Ovary (tissue), 3 donors: Measurements from ENCODE around the gene ADCK1.

Source experiments
- POLR2A ChIP-seq: fragments of 450-650 bp; IDR thresholded peaks from one replicate; pipeline ENCODE4 v1.6.1; 2017; ENCODE audit warnings: antibody characterized with exemption, mild to moderate bottlenecking, moderate library complexity
- TF ChIP-seq, protein P1 (sequence below), 3 donors: fragments of 450-650 bp in 2 of 3; fragments of 200-600 bp in 1 of 3; IDR thresholded peaks; one replicate each; pipeline versions ENCODE4 v1.5.1 to v1.8.0; 2016 to 2022; ENCODE audit warnings: antibody characterized with exemption in 3 of 3, mild to moderate bottlenecking in 1 of 3
- donor health status: DM: no; HTN: no; CAD: no.

- TF ChIP-seq, protein P1, sequence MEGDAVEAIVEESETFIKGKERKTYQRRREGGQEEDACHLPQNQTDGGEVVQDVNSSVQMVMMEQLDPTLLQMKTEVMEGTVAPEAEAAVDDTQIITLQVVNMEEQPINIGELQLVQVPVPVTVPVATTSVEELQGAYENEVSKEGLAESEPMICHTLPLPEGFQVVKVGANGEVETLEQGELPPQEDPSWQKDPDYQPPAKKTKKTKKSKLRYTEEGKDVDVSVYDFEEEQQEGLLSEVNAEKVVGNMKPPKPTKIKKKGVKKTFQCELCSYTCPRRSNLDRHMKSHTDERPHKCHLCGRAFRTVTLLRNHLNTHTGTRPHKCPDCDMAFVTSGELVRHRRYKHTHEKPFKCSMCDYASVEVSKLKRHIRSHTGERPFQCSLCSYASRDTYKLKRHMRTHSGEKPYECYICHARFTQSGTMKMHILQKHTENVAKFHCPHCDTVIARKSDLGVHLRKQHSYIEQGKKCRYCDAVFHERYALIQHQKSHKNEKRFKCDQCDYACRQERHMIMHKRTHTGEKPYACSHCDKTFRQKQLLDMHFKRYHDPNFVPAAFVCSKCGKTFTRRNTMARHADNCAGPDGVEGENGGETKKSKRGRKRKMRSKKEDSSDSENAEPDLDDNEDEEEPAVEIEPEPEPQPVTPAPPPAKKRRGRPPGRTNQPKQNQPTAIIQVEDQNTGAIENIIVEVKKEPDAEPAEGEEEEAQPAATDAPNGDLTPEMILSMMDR (IDR thresholded peaks at IDR 0.05): no peak
- TF ChIP-seq POLR2A: no peak
Measured at GRCh38 chr14:77794357-77794756, 5.6 kb upstream of the ADCK1 start.
